Measurements from ENCODE around the gene GRK1.

Gene GRK1

DNA sequence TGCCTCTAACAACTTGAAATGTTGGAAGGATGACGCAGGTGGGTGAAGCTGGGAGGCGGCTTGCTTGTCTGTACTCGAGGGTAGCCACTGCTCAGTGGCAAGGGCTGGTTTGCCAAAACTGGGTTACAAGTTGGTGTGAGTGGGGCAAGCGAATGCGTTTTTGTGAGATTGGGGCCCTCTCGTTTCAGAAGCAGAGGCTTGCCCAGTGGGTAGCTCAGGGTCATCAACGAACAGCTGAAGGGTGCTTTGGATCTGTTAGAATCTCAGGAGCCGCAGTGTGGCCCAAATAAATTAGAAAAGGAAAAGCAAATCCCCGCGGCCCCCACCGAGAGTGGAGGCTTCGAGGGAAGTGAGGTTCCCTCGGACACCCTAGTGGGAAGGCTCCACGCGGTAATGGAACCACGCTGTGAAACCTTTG, 16.3 kb upstream of the GRK1 start:
- no peak for DNase-seq

DNA sequence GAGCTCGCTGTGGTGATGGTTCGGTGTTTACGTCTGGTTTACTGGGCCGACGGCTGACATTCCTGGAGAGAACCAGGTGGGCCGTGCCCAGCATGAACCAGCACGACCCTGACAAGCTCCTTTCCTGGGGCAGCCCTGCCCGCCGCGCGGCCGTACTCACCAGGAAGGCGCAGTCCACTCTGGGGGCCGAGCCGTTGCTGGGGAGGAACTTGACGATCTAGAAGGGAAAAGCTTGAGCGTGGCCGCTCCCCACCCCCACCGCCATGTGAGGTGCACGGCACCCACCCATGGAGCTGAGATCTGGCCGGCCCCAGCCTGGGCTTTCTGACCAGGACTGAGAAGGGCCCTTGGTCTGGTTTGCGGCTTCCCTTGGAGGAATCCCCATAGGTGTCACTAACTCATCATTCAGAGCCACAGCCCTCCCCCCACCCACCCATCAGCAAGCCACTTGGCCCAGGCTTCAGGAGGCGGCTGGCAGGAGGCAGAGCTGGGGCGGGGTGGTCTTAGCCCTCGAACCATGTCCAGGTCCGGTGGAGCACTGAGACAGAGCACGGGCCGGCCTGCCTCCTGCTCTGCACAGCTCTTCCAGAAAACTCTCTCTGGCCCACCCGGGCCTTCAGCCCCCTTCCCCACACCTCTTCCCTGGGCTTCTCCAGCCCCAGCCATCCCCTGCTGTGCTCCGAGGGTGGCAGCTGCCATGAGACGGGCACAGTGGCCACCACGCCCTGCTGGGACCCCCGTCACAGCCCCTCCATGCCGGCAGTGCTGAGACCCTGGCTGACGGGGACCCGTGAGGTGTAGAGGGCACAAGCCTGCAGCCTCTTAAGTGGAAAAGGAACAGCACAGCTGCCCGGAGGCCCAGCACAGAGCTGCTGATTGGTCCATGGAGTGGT, 15.3 kb upstream of the GRK1 start:
- DNase-seq = no peak

DNA sequence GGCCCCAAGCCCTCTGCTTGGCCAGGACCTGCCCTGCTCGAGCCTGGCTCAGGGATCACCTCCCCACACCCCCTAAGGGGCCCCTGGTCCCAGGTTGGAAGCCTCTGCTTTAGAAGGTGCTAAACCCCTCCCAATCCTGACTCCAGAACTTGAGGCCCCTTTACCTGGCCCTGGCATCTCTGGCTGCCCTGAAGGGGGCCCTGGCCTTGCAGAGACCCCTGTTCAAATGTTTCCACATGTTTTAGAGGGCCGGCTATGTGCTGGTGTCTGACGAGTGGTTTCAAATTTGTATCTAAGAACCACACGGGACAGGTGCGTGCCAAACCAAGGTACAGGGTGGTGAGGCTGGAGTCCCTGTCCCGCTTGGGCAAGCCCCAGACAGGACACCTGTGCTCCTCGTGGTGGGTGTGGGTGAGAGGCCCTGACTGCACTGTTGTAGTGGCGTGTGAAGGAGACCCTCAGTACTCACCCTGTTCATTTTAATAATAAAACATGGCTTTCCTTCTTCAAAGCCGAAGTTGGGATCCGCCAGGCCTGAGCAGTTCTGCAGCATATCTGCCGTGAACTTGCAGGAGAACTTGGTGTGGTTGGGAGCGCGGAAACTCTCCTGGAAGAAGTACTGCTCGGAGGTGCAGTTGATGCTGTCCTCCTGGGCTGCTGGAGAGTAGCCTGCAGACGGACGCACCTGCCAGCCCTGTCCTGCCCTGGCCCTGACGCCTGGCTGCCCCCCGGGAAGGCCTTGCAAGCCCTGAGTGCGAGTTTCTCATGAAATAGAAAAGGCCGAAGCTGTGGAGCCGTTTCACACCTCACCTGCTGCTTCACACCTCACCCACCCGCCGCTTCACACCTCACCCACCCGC, 14.4 kb upstream of the GRK1 start:
- DNase-seq = no peak

DNA sequence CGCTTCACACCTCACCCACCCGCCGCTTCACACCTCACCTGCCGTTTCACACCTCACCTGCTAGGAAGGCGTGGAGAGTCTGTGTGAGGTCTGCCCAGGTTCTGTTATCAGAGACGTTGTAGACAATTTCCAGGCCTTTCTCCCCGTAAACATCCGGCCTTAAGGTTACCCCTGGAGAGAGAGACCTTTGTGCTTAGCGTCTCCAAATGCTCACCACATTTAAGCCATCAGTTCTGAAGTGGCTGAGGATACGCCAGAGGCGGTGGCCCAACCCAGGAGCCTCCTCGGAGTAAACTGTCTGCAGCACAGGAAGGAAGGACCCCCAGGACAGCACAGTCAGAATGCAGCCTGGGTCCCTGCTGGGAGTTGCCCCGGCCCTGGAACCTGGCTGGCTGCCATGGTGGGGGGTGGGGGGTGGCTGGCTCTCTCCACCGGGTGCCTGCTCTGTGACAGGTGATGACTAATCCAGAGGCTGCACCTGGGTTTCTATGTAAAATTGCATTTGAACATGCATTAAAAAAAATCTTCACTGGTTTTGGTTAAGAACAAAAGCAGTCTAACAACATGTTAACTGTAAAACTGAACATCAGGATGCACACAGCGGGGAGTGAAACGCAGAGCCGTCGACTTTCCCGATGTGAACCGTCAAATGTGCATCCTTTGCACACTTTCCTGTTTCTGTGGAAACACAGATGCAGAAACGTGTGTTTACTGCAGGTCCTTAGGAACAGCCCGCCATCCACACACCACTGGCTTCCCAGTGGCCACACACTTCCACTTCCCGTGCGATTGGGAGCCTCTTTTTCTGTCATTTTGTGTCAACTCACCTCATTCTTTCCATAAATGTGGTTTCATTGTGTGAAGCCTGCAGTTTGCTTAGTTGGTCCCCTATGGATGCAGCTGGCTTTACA, 13.5 kb upstream of the GRK1 start:
- DNase-seq = no peak

DNA sequence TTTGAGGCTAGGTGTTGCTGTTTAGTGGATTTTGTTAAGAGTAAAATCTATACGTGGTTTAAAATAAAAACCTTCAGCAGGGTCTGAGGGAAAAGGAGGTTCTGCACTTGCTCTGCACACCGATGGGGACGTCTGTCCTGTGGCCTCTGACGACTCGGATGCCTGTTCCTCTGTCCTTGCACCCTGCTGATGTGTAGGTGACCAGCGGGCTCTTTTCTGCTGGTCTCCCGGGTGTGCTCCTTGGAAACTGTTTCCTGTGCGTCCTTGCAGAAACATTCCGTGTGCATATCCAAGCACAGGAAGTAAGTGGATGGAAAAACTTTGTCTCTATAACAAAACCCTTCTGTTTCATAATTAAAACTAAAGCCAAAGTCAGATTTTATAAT, 12.9 kb upstream of the GRK1 start:
- DNase-seq = no peak

DNA sequence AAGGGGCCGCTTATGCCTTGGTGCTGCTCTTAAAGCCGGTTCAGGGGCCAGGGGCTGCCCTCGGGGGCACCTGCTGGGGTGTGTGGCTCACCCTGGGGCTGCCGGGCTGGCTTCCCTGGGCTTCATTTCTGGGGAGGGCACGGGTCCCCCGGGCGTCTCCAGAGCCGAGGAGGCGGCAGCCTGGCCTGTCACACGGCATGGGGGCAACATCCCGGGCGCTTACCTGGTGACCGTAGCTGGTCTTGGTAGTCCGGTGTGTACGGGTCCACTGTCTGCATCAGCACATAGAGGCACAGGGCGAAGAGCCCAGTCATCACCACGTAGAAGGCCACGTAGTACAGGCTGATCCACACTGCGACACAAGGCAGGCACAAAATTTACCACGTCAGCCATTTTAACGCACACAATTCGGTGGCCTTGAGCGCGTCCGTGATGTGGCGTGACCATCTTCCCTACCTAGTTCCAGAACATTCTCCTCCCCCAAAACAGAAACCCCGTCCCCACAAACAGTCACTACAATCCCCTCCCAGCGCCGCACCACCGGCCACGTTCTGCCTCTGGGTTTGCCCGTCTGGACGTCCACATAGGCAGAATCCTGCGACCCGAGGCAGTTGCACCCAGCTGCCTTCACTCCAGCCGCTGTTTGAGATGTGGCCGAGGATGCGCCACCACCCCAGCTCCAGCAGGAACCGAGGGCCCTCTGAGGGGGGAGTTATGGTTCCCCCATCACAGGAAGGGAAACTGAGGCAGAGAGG, 12.3 kb upstream of the GRK1 start:
- no peak for DNase-seq

DNA sequence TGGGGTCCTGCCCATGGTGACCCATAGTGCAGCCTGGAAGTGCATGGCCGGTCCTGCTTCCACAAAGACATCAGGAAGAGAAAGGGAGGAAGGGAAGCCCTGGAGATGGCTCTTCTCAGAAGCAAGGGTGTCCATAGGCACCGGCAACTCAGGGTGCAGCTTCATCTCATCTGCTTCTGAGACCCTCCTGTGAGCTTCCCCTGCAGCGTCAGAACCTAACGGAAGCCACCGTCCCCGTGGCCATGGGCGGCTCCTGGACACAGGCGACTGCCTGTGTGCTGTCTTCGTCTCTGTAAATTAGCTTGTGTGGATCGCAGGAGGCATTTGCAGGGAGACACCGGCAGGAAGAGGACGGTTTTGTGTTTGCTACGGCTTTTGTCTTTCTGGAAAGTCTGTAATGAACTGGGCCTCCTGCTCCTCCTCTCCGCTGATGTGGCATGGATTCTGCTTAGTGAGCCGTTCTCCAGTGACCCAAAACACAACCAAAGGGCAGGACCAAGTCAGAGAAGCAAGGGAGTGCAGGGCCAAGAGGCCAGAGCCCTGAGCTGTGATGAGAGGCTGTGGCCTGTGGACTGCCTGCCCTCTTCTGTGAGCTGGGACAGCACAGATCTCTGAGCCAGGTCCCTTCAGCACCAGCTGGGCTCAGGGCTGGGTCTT, 11.5 kb upstream of the GRK1 start:
- DNase-seq = no peak

DNA sequence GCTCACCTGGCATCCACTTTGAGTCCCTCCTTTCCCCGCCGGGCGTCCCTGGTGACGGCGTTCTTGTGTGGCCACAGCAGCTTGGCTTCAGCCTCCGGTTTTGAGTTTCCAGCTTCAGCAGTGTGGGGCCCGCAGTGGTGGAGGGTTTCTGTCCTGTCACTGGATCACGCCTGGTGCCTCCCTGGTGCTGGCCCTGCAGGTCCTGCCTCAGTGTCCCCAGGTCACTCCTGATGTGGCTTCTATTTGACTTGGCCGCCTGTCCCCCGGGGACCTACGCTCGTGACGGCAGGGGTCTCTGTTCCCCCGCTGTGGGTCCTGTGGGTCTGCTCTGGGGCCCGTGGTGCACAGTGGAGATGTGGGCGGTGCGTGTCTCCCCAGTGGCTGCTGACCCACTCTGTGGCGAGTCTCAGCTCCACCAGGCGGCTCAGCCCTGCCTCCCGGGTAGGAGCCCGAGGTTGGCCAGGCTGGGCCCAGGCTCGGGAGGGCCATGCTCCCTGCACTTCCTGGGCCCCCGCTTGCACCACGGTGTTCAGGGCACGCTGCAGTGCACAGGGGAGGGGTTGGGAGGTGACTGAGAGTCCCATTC, 10.9 kb upstream of the GRK1 start:
- DNase-seq = no peak

DNA sequence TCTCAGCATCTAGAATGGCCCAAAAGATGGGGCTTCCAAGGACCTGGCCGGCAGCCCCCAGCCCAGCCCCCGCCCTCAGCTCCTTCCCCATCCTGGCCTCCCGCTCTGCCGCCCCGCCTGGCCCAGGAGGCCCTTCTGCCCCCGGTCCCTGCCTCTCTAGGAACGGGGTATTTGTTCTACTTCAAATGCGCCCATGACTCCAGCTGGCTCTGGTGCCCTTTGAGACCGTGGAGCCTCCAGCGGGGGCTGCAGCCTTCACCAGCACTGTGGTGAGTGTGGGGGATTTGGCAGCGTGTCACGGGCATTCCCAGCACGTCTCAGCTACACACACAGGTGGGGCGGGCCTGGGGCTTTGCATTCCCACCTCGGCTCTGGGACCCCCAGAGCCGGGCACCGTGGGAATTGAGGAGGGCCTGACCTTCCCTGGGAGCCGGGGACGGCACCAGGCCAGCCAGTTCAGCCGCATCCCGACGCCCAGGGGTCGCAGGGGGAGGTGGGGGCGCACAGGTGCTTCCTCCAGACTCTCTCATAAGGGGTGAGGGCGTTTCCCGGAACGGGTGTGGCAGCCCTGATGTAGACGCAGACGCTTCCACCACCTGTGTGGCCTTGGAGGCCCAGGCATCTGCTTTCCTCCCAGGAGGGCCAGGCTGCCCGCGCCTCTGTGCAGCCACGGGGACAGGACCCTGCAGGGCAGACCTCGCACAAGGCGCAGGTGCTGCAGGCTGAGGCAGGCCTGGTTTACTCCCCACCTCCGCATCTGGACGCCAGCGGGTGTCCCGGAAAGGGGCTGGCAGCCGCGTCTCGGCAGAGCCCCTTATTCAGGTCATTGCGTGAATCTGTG, 10.0 kb upstream of the GRK1 start:
- DNase-seq = no peak

DNA sequence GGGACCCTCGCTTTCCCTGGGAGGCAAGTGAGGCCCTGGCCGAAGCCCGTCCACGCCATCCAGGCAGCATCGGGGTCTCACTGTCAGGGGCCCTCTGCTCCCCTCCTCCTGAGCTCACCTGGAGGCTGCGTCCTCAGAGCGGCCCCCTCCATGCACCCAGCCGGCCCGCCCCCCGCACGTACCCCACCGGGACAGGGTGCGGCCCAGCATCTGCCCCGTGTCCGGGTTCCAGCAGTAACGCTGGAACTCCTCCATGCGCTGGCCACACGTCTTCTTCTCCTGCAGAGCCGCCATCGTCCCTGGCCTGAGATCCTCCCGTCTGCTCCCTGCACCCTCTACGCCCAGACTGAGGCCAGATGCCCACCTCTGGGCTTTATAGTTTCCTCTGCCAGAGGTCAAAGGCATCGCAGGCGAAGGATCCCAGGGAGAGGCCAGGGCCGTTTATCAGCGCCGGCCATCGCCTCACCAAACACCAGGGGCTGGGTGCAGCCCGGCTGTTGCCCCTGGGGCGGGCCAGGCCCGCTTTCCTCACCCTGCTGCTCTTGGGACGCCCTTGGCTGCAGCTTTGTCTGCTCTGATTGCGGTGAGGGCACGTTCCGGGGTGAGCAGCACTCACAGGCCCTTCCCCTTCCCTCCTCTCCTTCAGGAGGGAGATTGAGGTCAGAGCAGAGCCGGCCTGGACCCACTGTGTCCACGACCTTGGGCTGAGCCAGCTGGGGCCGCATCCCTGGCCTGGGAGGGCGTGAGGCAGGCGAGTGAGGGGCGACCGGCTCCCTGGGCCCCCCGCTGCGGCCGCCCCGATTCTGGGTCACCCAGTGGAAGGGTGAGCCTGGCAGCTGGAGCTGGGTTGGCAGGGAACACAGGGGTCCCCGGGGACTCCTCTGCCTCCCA, 8.9 kb upstream of the GRK1 start, which contains the start of gene ATP4B:
ATP4B (minus strand) TSS at position 348 of the 891 bp plus-strand sequence; CDS start at position 294, 54 bp downstream.
- DNase-seq = no peak

DNA sequence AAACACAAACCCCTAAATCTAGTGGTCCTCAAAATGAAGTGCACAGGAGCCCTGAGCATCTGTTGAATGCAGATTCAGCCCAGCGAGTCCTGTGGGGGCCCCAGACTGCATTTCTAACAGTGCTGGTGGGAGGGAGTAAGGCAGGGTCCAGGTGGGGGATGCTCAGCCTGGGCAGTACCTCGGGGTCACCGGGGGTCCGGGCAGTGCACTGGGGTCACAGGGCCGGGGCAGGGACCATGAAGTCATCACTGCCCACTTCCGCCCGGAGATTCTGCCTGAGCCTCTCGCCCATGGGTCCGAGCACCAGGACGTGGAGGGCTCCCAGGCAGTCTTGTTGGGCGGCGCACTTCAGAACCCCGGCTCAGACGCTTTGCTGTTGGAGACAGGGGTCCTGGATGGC, 8.2 kb upstream of the GRK1 start:
- DNase-seq = no peak

DNA sequence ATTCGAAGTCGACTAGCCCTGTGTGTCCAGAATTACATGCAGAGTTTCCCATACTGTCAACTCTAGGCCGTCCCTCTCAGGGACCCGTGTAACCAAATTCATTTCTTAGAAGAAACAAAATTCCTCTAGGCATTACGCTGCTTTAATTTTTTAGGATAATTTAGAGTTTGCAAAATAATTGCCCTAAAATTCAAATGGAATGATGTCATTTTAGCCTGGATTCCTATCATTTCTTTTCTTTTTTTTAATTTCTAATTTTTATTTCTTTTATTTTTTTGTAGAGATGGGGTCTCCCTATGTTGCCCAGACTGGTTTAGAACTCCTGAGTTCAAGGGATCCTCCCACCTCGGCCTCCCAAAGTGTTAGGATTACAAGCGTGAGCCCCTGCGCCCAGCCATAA, 7.7 kb upstream of the GRK1 start:
- DNase-seq = no peak

DNA sequence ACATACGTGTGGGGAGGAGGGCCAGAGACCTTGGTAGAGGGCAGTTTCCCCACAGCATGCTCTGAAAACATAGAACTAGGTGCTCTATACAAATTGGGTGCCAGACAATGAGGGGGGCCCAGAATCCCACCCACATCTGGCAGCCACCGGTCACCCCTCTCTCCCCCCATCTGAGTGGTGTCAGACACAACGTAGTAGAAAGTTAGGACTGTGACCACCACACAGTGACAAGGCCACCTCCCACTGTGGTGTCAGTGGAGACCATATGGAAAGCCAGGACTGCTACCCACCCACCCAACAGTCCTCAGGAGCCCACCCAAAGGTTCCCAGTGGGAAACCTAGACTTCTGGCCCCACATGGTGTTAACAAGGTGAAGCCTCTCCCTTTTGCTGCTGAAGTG, 7.0 kb upstream of the GRK1 start:
- DNase-seq = no peak

DNA sequence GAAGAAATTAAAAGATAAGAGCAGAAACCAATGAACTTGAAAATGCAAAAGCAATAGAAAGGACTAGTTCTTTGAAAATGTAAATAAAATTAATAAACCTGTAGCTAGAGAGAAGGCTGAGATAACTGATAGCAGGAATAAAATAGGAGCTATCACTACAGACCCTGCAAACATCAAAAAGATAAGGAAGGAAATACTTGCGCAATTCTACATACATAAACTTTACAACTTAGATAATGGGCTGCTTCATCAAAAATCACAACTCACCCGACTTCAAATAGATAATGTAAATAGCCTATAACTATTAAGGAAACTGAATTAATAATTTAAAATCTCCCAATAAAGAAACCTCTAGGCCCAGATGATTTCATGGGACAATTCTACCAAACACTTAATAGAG, 5.5 kb upstream of the GRK1 start:
- no peak for DNase-seq

DNA sequence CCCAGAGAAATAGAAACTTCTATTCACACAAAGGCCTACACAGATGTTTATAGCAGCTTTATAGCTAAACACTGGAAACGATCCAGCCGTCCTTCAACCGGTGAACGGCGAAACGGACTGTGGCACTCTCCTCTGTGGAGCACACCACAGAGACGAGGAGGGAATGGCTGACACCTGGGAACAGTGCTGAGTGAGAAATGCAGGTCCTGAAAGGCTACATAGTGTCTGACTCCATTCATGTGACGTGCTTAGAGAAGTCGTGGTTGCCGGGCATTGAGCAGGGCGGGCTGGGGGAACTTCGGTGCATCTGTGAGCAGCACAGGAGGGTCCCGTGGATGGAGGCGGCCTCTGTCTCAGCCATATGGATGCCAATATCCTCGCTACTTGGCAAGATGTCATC, 3.1 kb upstream of the GRK1 start:
- DNase-seq = no peak

DNA sequence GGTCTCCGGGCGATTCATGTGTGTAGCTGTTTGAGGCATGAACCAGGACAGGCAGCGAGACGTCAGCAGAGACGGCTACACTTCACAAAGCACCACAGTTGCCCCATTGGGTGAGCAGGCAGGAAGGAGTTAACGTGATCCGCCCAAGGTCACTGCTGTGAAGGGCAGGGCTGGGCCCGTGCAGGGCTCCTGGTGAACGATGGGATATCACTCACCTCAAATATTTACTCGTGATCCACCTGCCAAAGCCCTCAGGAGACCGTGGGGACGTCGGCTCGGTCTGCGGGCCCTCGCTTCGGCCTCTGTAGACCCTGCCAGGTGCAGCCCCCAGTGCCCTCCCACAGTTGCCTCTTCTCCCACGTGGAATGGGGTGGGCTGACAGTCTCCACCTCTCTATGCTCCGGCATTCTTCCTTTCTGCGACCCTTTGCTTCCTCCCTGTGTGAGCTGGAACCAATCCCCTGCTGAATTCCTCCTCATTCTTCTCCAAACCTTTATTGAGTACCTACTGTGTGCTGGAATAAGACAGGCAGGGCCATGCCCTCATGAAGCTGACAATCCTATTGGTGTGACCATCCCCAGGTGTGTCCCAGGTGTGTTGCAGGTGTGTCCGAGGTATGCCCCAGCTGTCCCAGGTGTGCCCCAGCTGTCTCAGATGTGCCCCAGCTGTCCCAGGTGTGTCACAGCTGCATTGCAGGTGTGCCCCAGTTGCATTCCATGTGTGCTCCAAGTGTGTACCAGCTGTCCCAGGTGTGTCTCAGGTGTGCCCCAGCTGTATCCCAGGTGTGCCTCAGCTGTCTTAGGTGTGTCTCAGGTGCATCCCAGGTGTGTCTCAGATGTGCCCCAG, 2.0 kb upstream of the GRK1 start:
- DNase-seq = no peak

DNA sequence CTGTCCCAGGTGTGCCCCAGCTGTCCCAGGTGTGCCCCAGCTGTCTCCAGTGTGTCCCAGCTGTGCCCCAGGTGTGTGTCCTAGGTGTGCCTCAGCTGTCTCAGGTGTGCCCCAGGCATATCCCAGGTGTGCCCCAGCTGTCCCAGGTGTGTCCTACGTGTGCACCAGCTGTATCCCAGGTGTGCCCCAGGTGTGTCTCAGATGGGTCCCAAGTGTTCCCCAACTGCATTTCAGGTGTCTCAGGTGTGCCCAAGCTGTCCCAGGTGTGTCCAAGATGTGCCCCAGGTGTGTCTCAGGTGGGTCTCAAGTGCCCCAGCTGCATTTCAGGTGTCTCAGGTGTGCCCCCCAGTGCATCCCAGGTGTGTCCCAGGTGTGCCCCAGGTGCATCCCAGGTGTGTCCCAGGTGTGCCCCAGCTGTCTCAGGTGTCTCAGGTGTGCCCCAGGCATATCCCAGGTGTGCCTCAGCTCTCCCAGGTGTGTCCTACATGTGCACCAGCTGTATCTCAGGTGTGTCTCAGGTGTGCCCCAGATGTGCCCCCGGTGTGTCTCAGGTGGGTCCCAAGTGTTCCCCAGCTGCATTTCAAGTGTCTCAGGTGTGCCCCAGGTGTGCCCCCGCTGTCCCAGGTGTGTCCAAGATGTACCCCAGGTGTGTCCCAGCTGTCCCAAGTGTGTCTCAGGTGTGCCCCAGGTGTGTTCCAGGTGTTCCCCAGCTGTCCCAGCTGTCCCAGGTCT, 1.3 kb upstream of the GRK1 start:
- no peak for DNase-seq
